C4-2B (cell line): ENCODE results near the gene SERPINB1.

ENCODE experiments used
- H3K27ac ChIP-seq: fragments of 450-650 bp; 2 replicates; pipeline ENCODE4 v1.5.1; 2017
- CTCF ChIP-seq: fragments of 450-650 bp; conservative IDR thresholded peaks from 2 replicates; pipeline ENCODE4 v1.5.1; 2017; ENCODE audit warnings: mild to moderate bottlenecking
- ZFX ChIP-seq: fragments of 450-650 bp; IDR thresholded peaks from 2 replicates; pipeline ENCODE4 v1.6.1; 2017

Gene SERPINB1

GRCh38 chr6:2877960-2878359, 36.3 kb upstream of the SERPINB1 start:
- TF ChIP-seq ZFX (no peak), CTCF (no peak)
- H3K27ac ChIP-seq = no peak overlapping the region

GRCh38 chr6:2877057-2877882, 35.6 kb upstream of the SERPINB1 start:
- no peak for TF ChIP-seq ZFX
- TF ChIP-seq CTCF = no peak
- H3K27ac ChIP-seq = no peak overlapping the region

- H3K27ac ChIP-seq = no peak overlapping the region
- TF ChIP-seq CTCF (no peak), ZFX (no peak)
Observed at GRCh38 chr6:2876210-2877056, 34.8 kb upstream of the SERPINB1 start.

- TF ChIP-seq CTCF (no peak), ZFX (no peak)
- no peak overlapping the region for H3K27ac ChIP-seq
Observed at GRCh38 chr6:2875359-2876191, 33.9 kb upstream of the SERPINB1 start.

GRCh38 chr6:2873643-2874042, 32.0 kb upstream of the SERPINB1 start:
- H3K27ac ChIP-seq = no peak overlapping the region
- TF ChIP-seq ZFX (no peak), CTCF (no peak)

- no peak for TF ChIP-seq CTCF
- TF ChIP-seq ZFX = no peak
- no peak overlapping the region for H3K27ac ChIP-seq
Observed at GRCh38 chr6:2872423-2873358, 31.0 kb upstream of the SERPINB1 start.
